HEK293 (cell line): ENCODE data around the gene CHD2.
A peak's percentile ranks its signal among the peaks of the same experiment; 100 is the strongest.

ENCODE experiments used
- CTCF ChIA-PET: fragments of 350-600 bp; formaldehyde crosslinking; extraction: SDS; loops from one replicate; lab custom pipeline; 2021; ENCODE audit warnings: antibody characterized with exemption; lab: Yijun Ruan, JAX
- POLR2A ChIA-PET: fragments of 300-600 bp; formaldehyde crosslinking; extraction: SDS; loops from one replicate; lab custom pipeline; 2020; ENCODE audit warnings: antibody characterized with exemption, inconsistent platforms; lab: Yijun Ruan, JAX
- H3K27ac ChIP-seq: fragments of 200-500 bp; sonication (Bioruptor generic); 2 replicates; pipeline ENCODE4 v1.5.1; 2014; ENCODE audit warnings: low read depth, low read length, control low read depth, inconsistent platforms; ENCODE audit errors: extremely low read depth
- H3K36me3 ChIP-seq, 2 experiments: fragments of 200-500 bp in 1 of 2; sonication (Bioruptor generic) in 1 of 2; 1 replicate in 1 of 2; 2 replicates in 1 of 2; pipeline ENCODE4 v1.5.1; 2014 to 2017; ENCODE audit warnings: inconsistent platforms in 2 of 2, low read length in 2 of 2; ENCODE audit not compliant: control insufficient read depth in 2 of 2, insufficient read depth in 1 of 2
- H3K4me1 ChIP-seq: fragments of 200-500 bp; sonication (Bioruptor generic); 2 replicates; pipeline ENCODE4 v1.5.1; 2014; ENCODE audit warnings: mild to moderate bottlenecking, low read length, inconsistent platforms; ENCODE audit not compliant: control insufficient read depth, insufficient read depth
- H3K4me3 ChIP-seq: 2 replicates; pipeline ENCODE4 v1.5.1; 2011; ENCODE audit warnings: low read depth, mild to moderate bottlenecking, control low read depth, low read length, moderate library complexity
- H3K9me3 ChIP-seq: fragments of 200-500 bp; sonication (Bioruptor generic); 2 replicates; pipeline ENCODE4 v1.5.1; 2014; ENCODE audit warnings: low read depth, low read length, inconsistent platforms; ENCODE audit not compliant: control insufficient read depth, insufficient read depth
- PRDM10 ChIP-seq: fragments of 450-650 bp; formaldehyde crosslinking; IDR thresholded peaks from 2 replicates; pipeline ENCODE4 v1.5.1; 2016; ENCODE audit warnings: missing biosample characterization, missing genetic modification characterization
- PRDM4 ChIP-seq: fragments of 450-650 bp; formaldehyde crosslinking; IDR thresholded peaks from 2 replicates; pipeline ENCODE4 v1.5.1; 2017; ENCODE audit warnings: missing biosample characterization, missing genetic modification characterization
- ZNF140 ChIP-seq: fragments of 450-650 bp; formaldehyde crosslinking; IDR thresholded peaks from 2 replicates; pipeline ENCODE4 v1.5.1; 2016; ENCODE audit warnings: missing biosample characterization, missing genetic modification characterization
- ZNF148 ChIP-seq: fragments of 450-650 bp; formaldehyde crosslinking; IDR thresholded peaks from 2 replicates; pipeline ENCODE4 v1.5.0; 2017; ENCODE audit warnings: missing biosample characterization, missing genetic modification characterization, borderline replicate concordance
- ZNF157 ChIP-seq: fragments of 450-650 bp; formaldehyde crosslinking; IDR thresholded peaks from 2 replicates; pipeline ENCODE4 v1.5.1; 2016; ENCODE audit warnings: missing biosample characterization, missing genetic modification characterization
- ZNF600 ChIP-seq: fragments of 450-650 bp; formaldehyde crosslinking; IDR thresholded peaks from 2 replicates; pipeline ENCODE4 v1.5.1; 2016; ENCODE audit warnings: missing biosample characterization, missing genetic modification characterization
- TF ChIP-seq, protein P1 (sequence below): fragments of 450-650 bp; formaldehyde crosslinking; IDR thresholded peaks from 2 replicates; pipeline ENCODE4 v1.5.1; 2016; ENCODE audit warnings: missing biosample characterization, missing genetic modification characterization, borderline replicate concordance

CHD2 gene

GRCh38 chr15:93070132-93070531, 170.0 kb downstream of the CHD2 start:
- no peak overlapping the region for H3K4me3 ChIP-seq
- no peaks in the 10 kb centered on the region for H3K9me3 ChIP-seq
- ChIA-PET POLR2A (interaction anchor here (0.6 kb wide), 1 partner anchor 1129 kb away, joined by 5 read pairs; no protein-coding TSS in a partner anchor), CTCF (interaction anchor here (0.7 to 4.3 kb wide), 3 partner anchors 12 to 1097 kb away, joined by 3 to 25 read pairs (median 4); no protein-coding TSS in a partner anchor)
- no peak for TF ChIP-seq ZNF148 (tag by site-specific recombination)
- 0 out of 2 replicates have a peak, but pooled peaks have one; percentile 44 for TF ChIP-seq PRDM4 (tag by site-specific recombination)
- peak; percentile 5; the same call in 1 of the 2 replicates for TF ChIP-seq ZNF600 (tag by site-specific recombination)
- no peak for TF ChIP-seq ZNF140
- peak; percentile 40; the same call in 1 of the 2 replicates for TF ChIP-seq PRDM10 (tag by site-specific recombination)
- TF ChIP-seq, protein P1, sequence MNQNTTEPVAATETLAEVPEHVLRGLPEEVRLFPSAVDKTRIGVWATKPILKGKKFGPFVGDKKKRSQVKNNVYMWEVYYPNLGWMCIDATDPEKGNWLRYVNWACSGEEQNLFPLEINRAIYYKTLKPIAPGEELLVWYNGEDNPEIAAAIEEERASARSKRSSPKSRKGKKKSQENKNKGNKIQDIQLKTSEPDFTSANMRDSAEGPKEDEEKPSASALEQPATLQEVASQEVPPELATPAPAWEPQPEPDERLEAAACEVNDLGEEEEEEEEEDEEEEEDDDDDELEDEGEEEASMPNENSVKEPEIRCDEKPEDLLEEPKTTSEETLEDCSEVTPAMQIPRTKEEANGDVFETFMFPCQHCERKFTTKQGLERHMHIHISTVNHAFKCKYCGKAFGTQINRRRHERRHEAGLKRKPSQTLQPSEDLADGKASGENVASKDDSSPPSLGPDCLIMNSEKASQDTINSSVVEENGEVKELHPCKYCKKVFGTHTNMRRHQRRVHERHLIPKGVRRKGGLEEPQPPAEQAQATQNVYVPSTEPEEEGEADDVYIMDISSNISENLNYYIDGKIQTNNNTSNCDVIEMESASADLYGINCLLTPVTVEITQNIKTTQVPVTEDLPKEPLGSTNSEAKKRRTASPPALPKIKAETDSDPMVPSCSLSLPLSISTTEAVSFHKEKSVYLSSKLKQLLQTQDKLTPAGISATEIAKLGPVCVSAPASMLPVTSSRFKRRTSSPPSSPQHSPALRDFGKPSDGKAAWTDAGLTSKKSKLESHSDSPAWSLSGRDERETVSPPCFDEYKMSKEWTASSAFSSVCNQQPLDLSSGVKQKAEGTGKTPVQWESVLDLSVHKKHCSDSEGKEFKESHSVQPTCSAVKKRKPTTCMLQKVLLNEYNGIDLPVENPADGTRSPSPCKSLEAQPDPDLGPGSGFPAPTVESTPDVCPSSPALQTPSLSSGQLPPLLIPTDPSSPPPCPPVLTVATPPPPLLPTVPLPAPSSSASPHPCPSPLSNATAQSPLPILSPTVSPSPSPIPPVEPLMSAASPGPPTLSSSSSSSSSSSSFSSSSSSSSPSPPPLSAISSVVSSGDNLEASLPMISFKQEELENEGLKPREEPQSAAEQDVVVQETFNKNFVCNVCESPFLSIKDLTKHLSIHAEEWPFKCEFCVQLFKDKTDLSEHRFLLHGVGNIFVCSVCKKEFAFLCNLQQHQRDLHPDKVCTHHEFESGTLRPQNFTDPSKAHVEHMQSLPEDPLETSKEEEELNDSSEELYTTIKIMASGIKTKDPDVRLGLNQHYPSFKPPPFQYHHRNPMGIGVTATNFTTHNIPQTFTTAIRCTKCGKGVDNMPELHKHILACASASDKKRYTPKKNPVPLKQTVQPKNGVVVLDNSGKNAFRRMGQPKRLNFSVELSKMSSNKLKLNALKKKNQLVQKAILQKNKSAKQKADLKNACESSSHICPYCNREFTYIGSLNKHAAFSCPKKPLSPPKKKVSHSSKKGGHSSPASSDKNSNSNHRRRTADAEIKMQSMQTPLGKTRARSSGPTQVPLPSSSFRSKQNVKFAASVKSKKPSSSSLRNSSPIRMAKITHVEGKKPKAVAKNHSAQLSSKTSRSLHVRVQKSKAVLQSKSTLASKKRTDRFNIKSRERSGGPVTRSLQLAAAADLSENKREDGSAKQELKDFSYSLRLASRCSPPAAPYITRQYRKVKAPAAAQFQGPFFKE (tag by site-specific recombination) = no peak
- TF ChIP-seq ZNF157 (tag by site-specific recombination) = no peak
- H3K4me1 ChIP-seq = peaks cover 51% of the 10 kb centered on the region
- no peak overlapping the region; the same call in 1 of the 2 replicates for H3K27ac ChIP-seq
- peaks cover 2 to 11% of the 10 kb centered on the region in 2 experiments; a peak in 1 of 3 replicates for H3K36me3 ChIP-seq
